Hepatocyte (in vitro differentiated cells): Measurements from ENCODE around the gene MDGA2. TPM values are rescaled to one million over a fixed set of nuclear protein-coding genes. Genes with fewer than 3 reads are reported as not detected.

Experiments used
- DNase-seq: peaks from one replicate; pipeline ENCODE4 v3.0.0-alpha.2; 2016; ENCODE audit warnings: low spot score
- H2AFZ ChIP-seq: fragments of 200-600 bp; sonication (generic); 2 replicates; pipeline ENCODE4 v1.6.0; 2016; ENCODE audit warnings: antibody characterized with exemption, mild to moderate bottlenecking
- H3K27ac ChIP-seq: fragments of 200-600 bp; sonication (generic); 2 replicates; pipeline ENCODE4 v1.5.1; 2016; ENCODE audit warnings: mild to moderate bottlenecking
- H3K27me3 ChIP-seq: fragments of 200-600 bp; sonication (generic); 2 replicates; pipeline ENCODE4 v1.6.1; 2016
- H3K36me3 ChIP-seq: fragments of 200-600 bp; sonication (generic); replicated peaks from 2 replicates; pipeline ENCODE4 v1.5.1; 2016; ENCODE audit warnings: low read depth; ENCODE audit not compliant: insufficient read depth
- H3K4me1 ChIP-seq: fragments of 200-600 bp; sonication (generic); 2 replicates; pipeline ENCODE4 v1.5.1; 2016; ENCODE audit warnings: mild to moderate bottlenecking, moderate library complexity; ENCODE audit not compliant: insufficient read depth
- H3K4me2 ChIP-seq: fragments of 200-600 bp; sonication (generic); 2 replicates; pipeline ENCODE4 v1.6.0; 2016
- H3K4me3 ChIP-seq: fragments of 200-600 bp; sonication (generic); 2 replicates; pipeline ENCODE4 v1.5.1; 2016; ENCODE audit warnings: mild to moderate bottlenecking
- H3K79me2 ChIP-seq: fragments of 200-600 bp; sonication (generic); 2 replicates; pipeline ENCODE4 v1.6.0; 2017; ENCODE audit warnings: mild to moderate bottlenecking
- H3K9me2 ChIP-seq: fragments of 200-600 bp; sonication (generic); replicated peaks from 2 replicates; pipeline ENCODE4 v1.6.0; 2017; ENCODE audit warnings: mild to moderate bottlenecking; ENCODE audit not compliant: insufficient read depth
- H3K9me3 ChIP-seq: fragments of 200-600 bp; sonication (generic); 2 replicates; pipeline ENCODE4 v1.5.1; 2016; ENCODE audit warnings: low read depth, mild to moderate bottlenecking
- H4K20me1 ChIP-seq: fragments of 200-600 bp; sonication (generic); 2 replicates; pipeline ENCODE4 v1.6.0; 2016; ENCODE audit warnings: mild to moderate bottlenecking; ENCODE audit not compliant: insufficient read depth, poor library complexity, severe bottlenecking
- CTCF ChIP-seq: fragments of 200-600 bp; sonication (generic); IDR thresholded peaks from 2 replicates; pipeline ENCODE4 v1.5.1; 2016; ENCODE audit warnings: antibody characterized with exemption, mild to moderate bottlenecking; ENCODE audit not compliant: poor library complexity
- EZH2 ChIP-seq: fragments of 200-600 bp; sonication (generic); IDR thresholded peaks from 2 replicates; pipeline ENCODE4 v1.6.1; 2016; ENCODE audit warnings: antibody characterized with exemption, mild to moderate bottlenecking, borderline replicate concordance
- EZH2phosphoT487 ChIP-seq: fragments of 200-600 bp; sonication (generic); IDR thresholded peaks from one replicate; pipeline ENCODE4 v1.6.1; 2018; ENCODE audit warnings: antibody characterized with exemption, mild to moderate bottlenecking, low read depth, moderate library complexity; ENCODE audit not compliant: unreplicated experiment, severe bottlenecking
- WGBS: methylation state at CpG from one replicate; pipeline ENCODE4 v1.1.6; 2016; ENCODE audit warnings: low lambda C conversion rate; ENCODE audit errors: missing lambda C conversion rate; 5-methylcytosine and 5-hydroxymethylcytosine counted together
- polyA plus RNA-seq: library from polyadenylated mRNA; unstranded; fragments of >200 nt; fragmentation: Nextera tagmentation; extraction: Ambion mirVana; gene quantifications from 2 replicates; pipeline ENCODE4 v1.2.1, GENCODE V29; 2016
- total RNA-seq: library from RNA; depleted of rRNA; stranded (reverse); fragments of >200 nt; gene quantifications from 2 replicates; pipeline ENCODE4 v1.2.3, GENCODE V29; 2014

Gene MDGA2
- total and polyA plus RNA-seq, 2 experiments from 2014 or later, result 0.51 to 0.70 TPM

GRCh38 chr14:47678993-47679392 is 3.6 kb upstream of the MDGA2 start:
- H2AFZ ChIP-seq, result no peak overlapping the region
- no peaks in the 10 kb centered on the region for H3K79me2 ChIP-seq
- TF ChIP-seq EZH2phosphoT487 (no peak), CTCF (peak; percentile 27), EZH2 (no peak)
- no peak overlapping the region for H3K4me3 ChIP-seq
- peaks cover 42% of the 10 kb centered on the region for H3K27me3 ChIP-seq
- H3K4me2 ChIP-seq, result no peak overlapping the region
- no peaks in the 10 kb centered on the region for H3K9me3 ChIP-seq
- no peaks in the 10 kb centered on the region for H3K36me3 ChIP-seq
- H3K9me2 ChIP-seq, result no peaks in the 10 kb centered on the region
- H3K4me1 ChIP-seq, result peaks cover 5% of the 10 kb centered on the region
- H3K27ac ChIP-seq, result no peak overlapping the region
- H4K20me1 ChIP-seq, result no peaks in the 10 kb centered on the region
- no peak for DNase-seq
- 10% methylated on average over 1 of the region's 1 CpG for WGBS

- Histone ChIP-seq H3K27me3 (peaks cover 49% of the 10 kb centered on the region), H4K20me1 (no peaks in the 10 kb centered on the region), H3K4me3 (no peak overlapping the region), H3K36me3 (no peaks in the 10 kb centered on the region), H2AFZ (no peak overlapping the region), H3K79me2 (no peaks in the 10 kb centered on the region), H3K27ac (no peak overlapping the region), H3K9me3 (no peaks in the 10 kb centered on the region), H3K4me2 (no peak overlapping the region), H3K9me2 (no peaks in the 10 kb centered on the region), H3K4me1 (peaks cover 5% of the 10 kb centered on the region)
- WGBS, result 84% methylated on average over 2 of the region's 2 CpGs
- TF ChIP-seq CTCF (no peak), EZH2 (no peak), EZH2phosphoT487 (no peak)
- DNase-seq, result no peak
Measured at GRCh38 chr14:47678157-47678556, 2.8 kb upstream of the MDGA2 start.

GRCh38 chr14:47676315-47676617 is 861 bp upstream of the MDGA2 start:
- peak overlapping the region; percentile 97 for H3K4me2 ChIP-seq
- no peaks in the 10 kb centered on the region for H4K20me1 ChIP-seq
- H3K4me1 ChIP-seq, result peaks cover 5% of the 10 kb centered on the region
- H3K79me2 ChIP-seq, result no peaks in the 10 kb centered on the region
- TF ChIP-seq EZH2phosphoT487 (no peak), EZH2 (no peak), CTCF (no peak)
- H2AFZ ChIP-seq, result peak overlapping the region; percentile 88
- WGBS, result 3% methylated on average over 15 of the region's 15 CpGs
- peak overlapping the region; percentile 58 for H3K4me3 ChIP-seq
- H3K9me2 ChIP-seq, result no peaks in the 10 kb centered on the region
- no peak for DNase-seq
- H3K27me3 ChIP-seq, result peaks cover 68% of the 10 kb centered on the region
- H3K27ac ChIP-seq, result no peak overlapping the region
- H3K9me3 ChIP-seq, result no peaks in the 10 kb centered on the region
- no peaks in the 10 kb centered on the region for H3K36me3 ChIP-seq
